ENCODE results near the gene ELF2. TPM values are rescaled to one million over a fixed set of nuclear protein-coding genes. Genes with fewer than 3 reads are reported as not detected.

ELF2 gene
- total and polyA plus RNA-seq, 11 donors: 10.3 to 44.2 (median 34.0) TPM

- intact Hi-C loops (cut with DNase I): no loop called here
- H3K4me3 ChIP-seq: no peak overlapping the region
- TF ChIP-seq CTCF (IDR thresholded peaks at IDR 0.05) (no peak), POLR2A (IDR thresholded peaks at IDR 0.05) (no peak)
- H3K4me1 ChIP-seq: peaks cover 0 to 27% (median 0%) of the 10 kb centered on the region in 12 donors
- ATAC-seq: peak; percentile 38 to 69 (median 58)
- 48 to 88% (median 84%) methylated on average over 6 of the region's 6 CpGs for WGBS, 4 donors
- H3K36me3 ChIP-seq: no peaks in the 10 kb centered on the region
- H3K27ac ChIP-seq: peak overlapping the region; percentile 40 to 85 (median 62)
- no peaks in the 10 kb centered on the region for H3K27me3 ChIP-seq
- H3K9me3 ChIP-seq: no peaks in the 10 kb centered on the region
- DNase-seq: peak in 2 of 5 donors; percentile 20 to 46
Observed at GRCh38 chr4:139207873-139208403, 30.9 kb upstream of the ELF2 start.

DNA sequence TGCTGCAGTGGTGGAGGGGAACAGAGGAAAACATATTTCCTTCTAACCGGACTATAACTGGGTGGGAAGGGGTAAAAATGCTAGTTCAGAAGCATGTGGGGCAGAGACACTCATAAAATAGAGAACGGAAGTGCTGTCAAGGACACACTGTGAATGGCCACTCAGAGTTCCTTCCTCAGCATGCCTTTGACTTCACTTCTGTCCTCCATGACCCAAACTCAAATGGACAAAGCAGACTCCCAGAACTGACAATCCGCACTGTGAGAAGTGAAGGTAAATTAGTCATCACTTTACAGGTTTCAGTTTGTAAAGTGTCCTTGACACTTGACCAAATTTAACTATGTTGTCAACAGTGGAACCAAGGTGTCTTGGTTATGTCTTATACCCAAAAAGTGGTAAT is 30.2 kb upstream of the ELF2 start:
- no peak overlapping the region for H3K4me3 ChIP-seq
- no peak for DNase-seq
- H3K9me3 ChIP-seq: no peaks in the 10 kb centered on the region
- H3K27me3 ChIP-seq: no peaks in the 10 kb centered on the region
- ATAC-seq: peak in 3 of 4 donors; percentile 26 to 30 (median 30)
- H3K27ac ChIP-seq: peak overlapping the region in 9 of 12 donors; percentile 41 to 85 (median 68)
- H3K4me1 ChIP-seq: peaks cover 0 to 27% (median 0%) of the 10 kb centered on the region in 12 donors
- 62 to 67% (median 65%) methylated on average over 3 of the region's 3 CpGs for WGBS, 4 donors
- no peaks in the 10 kb centered on the region for H3K36me3 ChIP-seq
- intact Hi-C loops (cut with DNase I): no loop called here
- TF ChIP-seq POLR2A (IDR thresholded peaks at IDR 0.05) (no peak), CTCF (IDR thresholded peaks at IDR 0.05) (no peak)

DNA sequence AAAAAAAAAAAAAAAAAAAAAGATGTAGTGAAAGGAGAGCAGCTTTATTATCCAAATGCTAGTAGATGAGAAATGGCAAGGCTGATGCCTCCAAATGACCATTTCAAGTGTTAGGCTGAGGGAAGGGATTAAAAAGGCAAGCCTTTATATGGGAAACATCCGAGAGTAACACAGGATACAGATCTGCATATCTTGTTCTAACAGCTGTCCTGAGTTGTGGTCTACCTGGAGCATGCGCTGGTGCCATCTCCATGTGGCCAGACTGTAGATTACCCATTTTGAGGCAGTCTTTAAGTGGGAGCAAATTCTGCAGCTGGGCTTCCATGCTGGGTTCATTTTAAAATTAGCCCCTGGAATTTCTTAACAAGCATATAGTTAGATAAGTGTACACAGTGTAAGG is 26.0 kb upstream of the ELF2 start:
- TF ChIP-seq CTCF (IDR thresholded peaks at IDR 0.05) (no peak), POLR2A (IDR thresholded peaks at IDR 0.05) (no peak)
- Histone ChIP-seq H3K36me3 (no peaks in the 10 kb centered on the region), H3K4me3 (no peak overlapping the region), H3K27me3 (no peaks in the 10 kb centered on the region), H3K4me1 (peaks cover 0 to 13% (median 0%) of the 10 kb centered on the region in 12 donors), H3K9me3 (no peaks in the 10 kb centered on the region), H3K27ac (no peak overlapping the region)
- no peak for DNase-seq
- 89 to 99% (median 94%) methylated on average over 2 of the region's 2 CpGs for WGBS, 4 donors
- no peak for ATAC-seq
- intact Hi-C loops (cut with DNase I): no loop called here

GRCh38 chr4:139200506-139200905 is 23.5 kb upstream of the ELF2 start:
- ATAC-seq (no peak), DNase-seq (no peak)
- TF ChIP-seq CTCF (IDR thresholded peaks at IDR 0.05) (no peak), POLR2A (IDR thresholded peaks at IDR 0.05) (no peak)
- Histone ChIP-seq H3K4me1 (no peaks in the 10 kb centered on the region), H3K36me3 (no peaks in the 10 kb centered on the region), H3K4me3 (no peak overlapping the region), H3K27me3 (no peaks in the 10 kb centered on the region), H3K9me3 (no peaks in the 10 kb centered on the region), H3K27ac (no peak overlapping the region)
- WGBS, 4 donors: 93 to 96% (median 95%) methylated on average over 4 of the region's 4 CpGs
- intact Hi-C loops (cut with DNase I): no loop called here

Measured in heart left ventricle (tissue), 16 donors.